ENCODE data around the gene SLC39A12.
A peak's percentile ranks its signal among the peaks of the same experiment; 100 is the strongest.
"Not testable (repeated sequence)": the region's sequence is repeated elsewhere in the genome, so short reads cannot be mapped to it uniquely, and the experiment has no call there.

Gene SLC39A12

DNA sequence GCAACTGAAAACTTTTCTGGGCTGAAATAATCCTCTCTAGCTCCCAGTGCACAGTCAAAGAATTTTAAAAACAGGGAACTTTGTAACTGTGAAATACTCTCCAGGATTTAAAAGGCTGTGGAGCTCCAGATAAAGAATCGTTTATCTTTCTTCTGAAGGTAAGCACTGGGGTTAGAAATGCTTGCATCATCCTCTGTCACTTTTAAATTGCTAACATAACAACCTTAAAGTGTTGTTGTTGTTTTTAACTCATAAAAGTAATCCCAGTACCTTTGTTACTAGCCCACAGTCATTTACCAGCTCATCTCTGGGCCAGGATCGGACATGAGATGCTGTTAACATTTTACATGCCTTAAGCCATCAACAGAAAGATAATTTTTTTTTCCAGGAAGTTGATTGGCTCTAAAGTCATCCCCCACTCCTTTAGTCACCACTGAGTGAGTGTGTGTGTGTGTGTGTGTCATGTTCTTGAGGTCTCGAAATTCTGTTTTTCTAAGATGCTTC is at the start of gene SLC39A12:
SLC39A12 (plus strand) TSS at position 51 of the 504 bp plus-strand sequence. CDS start 1,359 bp downstream, outside the sequence.
- no peak within 1 kb of the TSS for H3K27ac Mint-ChIP-seq
- no peaks in the 10 kb centered on the region for H3K4me1 Mint-ChIP-seq
- no peak within 1 kb of the TSS for H3K4me3 Mint-ChIP-seq
- no peaks in the 10 kb centered on the region for H3K27me3 Mint-ChIP-seq
- no peaks in the 10 kb centered on the region for H3K36me3 Mint-ChIP-seq
- H3K9me3 Mint-ChIP-seq = no peaks in the 10 kb centered on the region
- ATAC-seq = no peak

DNA sequence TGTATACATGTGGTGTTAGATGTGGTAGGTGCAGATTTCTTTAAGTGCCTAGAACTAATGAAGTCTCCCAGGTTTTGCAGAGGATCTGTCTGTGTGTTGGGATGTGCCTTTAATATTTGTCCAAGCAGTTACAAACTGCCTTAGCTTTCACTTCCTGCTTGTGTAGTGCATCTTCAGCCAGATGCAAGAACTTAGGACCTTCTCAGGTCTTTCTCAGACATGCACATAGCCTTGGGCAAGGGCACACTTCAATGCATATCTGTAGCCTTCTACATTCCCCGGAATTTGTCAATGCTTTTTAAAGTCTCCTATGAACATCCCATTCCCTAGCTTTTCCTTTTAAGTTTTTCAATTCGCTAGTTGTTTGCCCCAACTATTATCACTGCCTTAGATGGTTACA is 47.2 kb upstream of the SLC39A12 start:
- no peak overlapping the region for H3K4me3 Mint-ChIP-seq
- ATAC-seq = no peak
- H3K9me3 Mint-ChIP-seq = peaks cover 3% of the 10 kb centered on the region
- H3K27ac Mint-ChIP-seq = no peak overlapping the region
- no peaks in the 10 kb centered on the region for H3K27me3 Mint-ChIP-seq
- H3K36me3 Mint-ChIP-seq = no peaks in the 10 kb centered on the region
- no peaks in the 10 kb centered on the region for H3K4me1 Mint-ChIP-seq

- H3K4me1 Mint-ChIP-seq = no peaks in the 10 kb centered on the region
- H3K9me3 Mint-ChIP-seq = peaks cover 3% of the 10 kb centered on the region
- H3K27ac Mint-ChIP-seq = no peak overlapping the region
- ATAC-seq = no peak
- no peak overlapping the region for H3K4me3 Mint-ChIP-seq
- no peaks in the 10 kb centered on the region for H3K36me3 Mint-ChIP-seq
- no peaks in the 10 kb centered on the region for H3K27me3 Mint-ChIP-seq
Measured at GRCh38 chr10:17905491-17905890, 46.2 kb upstream of the SLC39A12 start.

DNA sequence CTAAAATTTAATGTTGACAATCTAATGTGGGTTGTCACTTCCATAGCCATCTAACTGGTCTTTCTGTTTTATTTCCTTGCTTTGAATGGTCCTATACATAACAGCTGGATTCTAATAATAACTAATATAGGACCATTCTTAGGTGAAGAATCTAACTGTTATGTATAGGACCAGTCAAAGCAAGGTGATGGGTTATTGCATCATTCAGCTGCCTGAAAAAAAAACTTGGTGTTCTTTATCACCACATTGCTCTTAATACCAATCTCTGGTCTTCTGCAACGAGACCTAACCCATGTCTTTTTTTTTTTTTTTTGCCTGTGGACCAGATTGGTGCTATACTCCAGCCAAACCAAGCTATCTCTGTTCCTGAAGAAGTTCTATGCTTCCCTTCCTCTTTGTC is 45.7 kb upstream of the SLC39A12 start:
- Mint-ChIP-seq H3K27me3 (no peaks in the 10 kb centered on the region), H3K27ac (no peak overlapping the region), H3K9me3 (peaks cover 3% of the 10 kb centered on the region), H3K36me3 (no peaks in the 10 kb centered on the region), H3K4me1 (no peaks in the 10 kb centered on the region), H3K4me3 (no peak overlapping the region)
- ATAC-seq = no peak

DNA sequence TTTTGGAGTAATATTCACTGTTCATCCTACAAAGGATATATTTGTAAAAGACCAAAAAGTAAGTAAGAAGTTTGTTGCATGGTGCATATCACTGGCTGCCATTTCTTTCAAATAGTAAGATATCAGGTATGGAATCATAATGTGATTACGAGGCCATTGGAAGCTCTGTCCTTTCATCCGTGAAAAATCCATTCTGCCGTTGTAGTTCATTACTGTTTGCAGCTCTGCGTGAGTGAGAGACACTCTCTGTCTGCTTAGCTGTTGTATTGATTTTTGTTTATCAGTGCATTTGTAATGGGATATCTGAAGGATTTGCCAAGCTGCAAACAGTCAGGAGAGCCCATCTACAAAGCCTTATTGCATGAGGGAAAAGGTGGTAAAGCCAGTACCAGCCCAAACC is 44.1 kb upstream of the SLC39A12 start:
- Mint-ChIP-seq H3K4me3 (no peak overlapping the region), H3K36me3 (no peaks in the 10 kb centered on the region), H3K27me3 (no peaks in the 10 kb centered on the region), H3K9me3 (peaks cover 3% of the 10 kb centered on the region), H3K27ac (no peak overlapping the region), H3K4me1 (no peaks in the 10 kb centered on the region)
- no peak for ATAC-seq

DNA sequence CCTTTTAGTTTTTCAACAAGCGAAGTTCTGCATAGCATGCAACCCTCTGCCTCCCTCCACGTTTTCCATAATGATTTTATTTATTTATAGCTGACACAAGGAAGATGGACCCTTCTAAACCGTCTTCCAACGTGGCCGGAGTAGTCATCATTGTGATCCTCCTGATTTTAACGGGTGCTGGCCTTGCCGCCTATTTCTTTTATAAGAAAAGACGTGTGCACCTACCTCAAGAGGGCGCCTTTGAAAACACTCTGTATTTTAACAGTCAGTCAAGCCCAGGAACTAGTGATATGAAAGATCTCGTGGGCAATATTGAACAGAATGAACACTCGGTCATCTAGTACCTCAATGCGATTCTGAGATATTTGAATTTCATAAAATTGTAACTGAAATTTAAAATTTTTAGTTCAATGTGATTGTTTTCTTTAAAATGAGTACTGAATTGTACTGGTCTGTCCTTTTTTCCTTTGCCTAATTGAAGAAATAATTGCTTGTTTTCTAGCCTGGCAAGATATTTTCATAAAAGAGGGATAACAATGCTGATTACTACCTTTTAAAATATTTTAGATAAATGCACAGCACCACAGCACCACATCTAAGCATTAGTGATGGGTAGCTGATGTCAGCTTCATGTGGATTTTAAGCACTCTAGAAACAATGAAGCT is 41.5 kb upstream of the SLC39A12 start:
- H3K36me3 Mint-ChIP-seq = no peaks in the 10 kb centered on the region
- H3K27me3 Mint-ChIP-seq = no peaks in the 10 kb centered on the region
- H3K4me3 Mint-ChIP-seq = no peak overlapping the region
- H3K9me3 Mint-ChIP-seq = peaks cover 3% of the 10 kb centered on the region
- ATAC-seq = no peak
- no peak overlapping the region for H3K27ac Mint-ChIP-seq
- H3K4me1 Mint-ChIP-seq = no peaks in the 10 kb centered on the region

DNA sequence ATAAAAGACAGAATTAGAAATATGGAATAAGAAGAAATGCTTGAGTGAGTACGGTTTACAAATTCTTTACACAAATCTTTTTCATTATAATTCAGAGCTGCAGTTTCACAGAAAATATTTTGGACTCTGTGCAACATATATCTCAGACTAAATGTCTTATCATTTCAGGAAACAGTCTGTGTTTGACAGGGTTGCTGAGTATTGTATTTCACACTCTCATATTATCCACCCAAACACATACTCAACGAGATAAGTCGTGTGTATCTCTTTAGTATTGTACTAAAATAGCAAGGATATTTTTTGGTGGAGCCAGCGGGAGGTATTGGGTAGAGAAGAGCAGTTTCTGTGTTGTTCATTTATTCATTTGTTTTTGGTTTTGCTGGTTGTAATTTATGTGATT is 39.0 kb upstream of the SLC39A12 start:
- H3K27me3 Mint-ChIP-seq = no peaks in the 10 kb centered on the region
- H3K4me1 Mint-ChIP-seq = no peaks in the 10 kb centered on the region
- no peak for ATAC-seq
- no peaks in the 10 kb centered on the region for H3K36me3 Mint-ChIP-seq
- H3K9me3 Mint-ChIP-seq = peaks cover 3% of the 10 kb centered on the region
- H3K27ac Mint-ChIP-seq = no peak overlapping the region
- no peak overlapping the region for H3K4me3 Mint-ChIP-seq

DNA sequence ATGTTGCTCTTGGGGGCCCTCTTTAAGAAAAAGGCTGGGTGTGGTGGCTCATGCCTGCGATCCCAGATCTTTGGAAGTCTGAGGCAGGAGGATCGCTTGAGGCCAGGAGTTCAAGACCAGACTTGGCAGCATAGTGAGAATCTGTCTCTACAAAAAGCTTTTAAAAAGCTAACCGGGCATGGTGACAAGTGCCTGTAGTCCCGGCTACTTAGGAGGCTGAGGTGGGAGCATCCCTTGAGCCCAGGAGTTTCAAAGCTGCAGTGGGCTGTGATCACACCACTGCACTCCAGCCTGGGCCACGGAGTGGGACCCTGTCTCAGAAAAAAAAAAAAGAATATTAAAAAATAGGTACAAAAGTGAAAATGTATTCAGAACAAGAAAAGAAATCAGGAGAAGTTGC is 38.1 kb upstream of the SLC39A12 start:
- H3K9me3 Mint-ChIP-seq = peaks cover 3% of the 10 kb centered on the region
- H3K4me1 Mint-ChIP-seq = no peaks in the 10 kb centered on the region
- no peak overlapping the region for H3K4me3 Mint-ChIP-seq
- no peaks in the 10 kb centered on the region for H3K27me3 Mint-ChIP-seq
- H3K36me3 Mint-ChIP-seq = no peaks in the 10 kb centered on the region
- no peak for ATAC-seq
- H3K27ac Mint-ChIP-seq = no peak overlapping the region

DNA sequence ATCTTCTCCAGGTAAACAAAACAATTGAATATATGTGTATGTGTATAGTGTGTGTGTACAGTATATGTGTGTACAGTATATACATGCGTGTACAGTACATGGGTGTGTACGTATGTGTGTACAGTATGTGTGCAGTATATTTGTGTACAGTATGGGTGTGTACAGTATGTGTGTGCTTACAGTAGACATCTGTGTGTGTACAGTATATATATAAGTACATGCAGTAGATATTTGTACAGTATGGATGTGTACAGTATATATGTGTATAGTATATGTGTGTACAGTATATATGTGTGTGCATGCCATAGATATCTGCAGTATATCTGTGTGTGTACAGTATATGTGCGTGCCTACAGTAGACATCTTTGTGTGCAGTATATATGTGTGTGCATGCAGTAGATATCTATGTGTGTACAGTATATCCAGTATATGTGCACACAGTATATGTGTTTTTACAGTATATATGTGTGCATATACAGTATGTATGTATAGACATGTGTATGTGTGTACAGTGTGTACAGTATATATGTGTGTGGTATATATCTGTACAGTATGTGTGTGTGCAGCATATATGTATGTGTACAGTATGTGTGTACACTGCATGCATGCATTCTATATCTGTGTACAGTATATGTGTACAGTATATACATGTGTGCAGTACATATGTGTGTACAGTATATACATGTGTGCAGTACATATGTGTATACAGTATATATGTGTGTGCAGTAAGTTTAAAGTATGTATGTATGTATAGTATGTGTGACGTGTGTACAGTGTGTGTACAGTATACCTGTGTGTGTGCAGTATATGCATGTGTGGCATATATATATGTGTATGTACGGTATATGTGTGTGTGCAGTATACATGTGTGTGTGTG is 37.3 kb upstream of the SLC39A12 start:
- no peak overlapping the region for H3K4me3 Mint-ChIP-seq
- peak; percentile 45 for ATAC-seq
- no peaks in the 10 kb centered on the region for H3K27me3 Mint-ChIP-seq
- H3K9me3 Mint-ChIP-seq = peaks cover 3% of the 10 kb centered on the region
- no peaks in the 10 kb centered on the region for H3K36me3 Mint-ChIP-seq
- H3K27ac Mint-ChIP-seq = no peak overlapping the region
- no peaks in the 10 kb centered on the region for H3K4me1 Mint-ChIP-seq

DNA sequence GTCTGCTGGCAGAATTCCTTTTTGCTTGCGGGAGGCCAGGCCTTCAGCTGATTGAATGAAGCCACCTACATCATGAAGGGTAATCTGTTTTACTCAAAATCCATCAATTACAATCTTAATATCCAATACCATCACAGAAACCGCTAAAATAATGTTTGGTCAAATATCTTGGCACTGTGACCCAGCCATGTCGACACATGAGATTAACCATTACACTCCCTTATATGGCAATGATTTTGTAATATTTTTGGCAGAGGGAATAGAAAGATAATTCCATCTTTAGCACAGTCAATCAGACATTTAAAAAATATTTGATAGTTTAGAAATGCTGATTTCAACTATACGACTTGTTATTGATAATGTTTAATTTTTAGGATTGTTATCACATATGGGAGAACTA is 36.5 kb upstream of the SLC39A12 start:
- H3K4me3 Mint-ChIP-seq = no peak overlapping the region
- ATAC-seq = no peak
- H3K27ac Mint-ChIP-seq = no peak overlapping the region
- no peaks in the 10 kb centered on the region for H3K27me3 Mint-ChIP-seq
- H3K9me3 Mint-ChIP-seq = peaks cover 6% of the 10 kb centered on the region
- no peaks in the 10 kb centered on the region for H3K36me3 Mint-ChIP-seq
- H3K4me1 Mint-ChIP-seq = no peaks in the 10 kb centered on the region

GRCh38 chr10:17918187-17918903 is 33.4 kb upstream of the SLC39A12 start:
- Mint-ChIP-seq H3K36me3 (no peaks in the 10 kb centered on the region), H3K27me3 (no peaks in the 10 kb centered on the region), H3K27ac (no peak overlapping the region), H3K4me1 (no peaks in the 10 kb centered on the region), H3K9me3 (peaks cover 6% of the 10 kb centered on the region), H3K4me3 (no peak overlapping the region)
- ATAC-seq = no peak

- ATAC-seq = no peak
- H3K9me3 Mint-ChIP-seq = peaks cover 6% of the 10 kb centered on the region
- H3K4me1 Mint-ChIP-seq = no peaks in the 10 kb centered on the region
- no peak overlapping the region for H3K4me3 Mint-ChIP-seq
- H3K27ac Mint-ChIP-seq = no peak overlapping the region
- no peaks in the 10 kb centered on the region for H3K36me3 Mint-ChIP-seq
- no peaks in the 10 kb centered on the region for H3K27me3 Mint-ChIP-seq
Measured at GRCh38 chr10:17921378-17921777, 30.3 kb upstream of the SLC39A12 start.

DNA sequence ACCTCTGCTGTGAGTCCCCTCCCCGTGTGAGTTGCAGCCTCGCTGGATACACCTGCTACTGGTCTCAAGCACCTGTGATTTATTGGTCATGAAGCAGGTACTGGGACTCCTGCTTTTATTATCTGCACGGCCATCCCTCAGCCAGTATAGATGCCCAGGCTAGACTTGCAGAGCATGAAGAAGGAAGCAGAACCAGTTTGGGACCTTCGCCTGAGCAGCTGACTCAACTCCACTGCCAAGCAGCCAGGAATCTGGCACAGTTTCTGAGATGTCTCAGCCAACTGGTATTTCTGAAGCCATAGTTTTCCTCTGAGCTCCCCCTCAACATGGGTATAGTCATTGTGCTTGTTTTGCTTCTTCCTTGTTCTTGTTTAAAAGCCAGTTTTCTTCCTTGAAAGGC is 28.0 kb upstream of the SLC39A12 start:
- Mint-ChIP-seq H3K4me3 (no peak overlapping the region), H3K9me3 (peaks cover 7% of the 10 kb centered on the region), H3K36me3 (no peaks in the 10 kb centered on the region), H3K4me1 (no peaks in the 10 kb centered on the region), H3K27ac (no peak overlapping the region), H3K27me3 (no peaks in the 10 kb centered on the region)
- ATAC-seq = no peak

GRCh38 chr10:17943033-17943745 is 8.5 kb upstream of the SLC39A12 start:
- no peak for ATAC-seq
- H3K4me3 Mint-ChIP-seq = no peak overlapping the region
- no peaks in the 10 kb centered on the region for H3K4me1 Mint-ChIP-seq
- no peaks in the 10 kb centered on the region for H3K27me3 Mint-ChIP-seq
- H3K9me3 Mint-ChIP-seq = peaks cover 2% of the 10 kb centered on the region
- no peak overlapping the region for H3K27ac Mint-ChIP-seq
- no peaks in the 10 kb centered on the region for H3K36me3 Mint-ChIP-seq

DNA sequence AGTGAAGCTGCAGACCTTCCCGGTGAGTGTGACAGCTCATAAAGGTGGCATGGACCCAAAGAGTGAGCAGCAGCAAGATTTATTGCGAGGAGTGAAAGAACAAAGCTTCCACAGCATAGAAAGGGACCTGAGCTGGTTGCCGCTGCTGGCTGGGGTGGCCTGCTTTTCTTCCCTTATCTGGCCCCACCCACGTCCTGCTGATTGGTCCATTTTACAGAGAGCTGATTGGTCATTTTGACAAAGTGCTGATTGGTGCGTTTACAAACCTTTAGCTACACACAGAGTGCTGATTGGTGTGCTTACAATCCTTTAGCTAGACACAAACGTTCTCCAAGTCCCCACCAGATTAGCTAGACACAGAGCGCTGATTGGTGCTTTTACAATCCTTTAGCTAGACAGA is 1.4 kb upstream of the SLC39A12 start:
- not testable (repeated sequence) for H3K4me1 Mint-ChIP-seq, H3K36me3 Mint-ChIP-seq, ATAC-seq, H3K27me3 Mint-ChIP-seq, H3K27ac Mint-ChIP-seq, H3K4me3 Mint-ChIP-seq, H3K9me3 Mint-ChIP-seq
